ENCODE measurements around the gene CAPS. TPM values are rescaled to one million over a fixed set of nuclear protein-coding genes. Genes with fewer than 3 reads are reported as not detected.

The CAPS gene
- total RNA-seq (100 to 1,000 TPM in 1 of 7 donors, 10 to 100 TPM in 5, 1 to 10 TPM in 1; 7.0 to 313 (median 35.8) TPM), polyA plus RNA-seq (10 to 100 TPM in 1 of 2 donors, 1 to 10 TPM in 1; 1.7 to 12.4 TPM)
- long read RNA-seq, donor 1, transcript CAPS-203 (5 exons, 3,750 nt), result major isoform, 7 of 14 reads
- long read RNA-seq, donor 1, partial matches to known transcripts, result 2 of 14 reads
- long read RNA-seq, donor 1, other reads (novel, unspliced or antisense), result 5 of 14 reads
- long read RNA-seq, donor 2, transcript CAPS-203 (5 exons, 3,750 nt), result major isoform, 9 of 12 reads
- long read RNA-seq, donor 2, partial matches to known transcripts, result 0 of 12 reads
- long read RNA-seq, donor 2, other reads (novel, unspliced or antisense), result 0 of 12 reads
- long read RNA-seq, donor 3, transcript CAPS-203 (5 exons, 3,750 nt), result major isoform, 36 of 63 reads
- long read RNA-seq, donor 3, partial matches to known transcripts, result 25 of 63 reads
- long read RNA-seq, donor 3, other reads (novel, unspliced or antisense), result 2 of 63 reads

DNA sequence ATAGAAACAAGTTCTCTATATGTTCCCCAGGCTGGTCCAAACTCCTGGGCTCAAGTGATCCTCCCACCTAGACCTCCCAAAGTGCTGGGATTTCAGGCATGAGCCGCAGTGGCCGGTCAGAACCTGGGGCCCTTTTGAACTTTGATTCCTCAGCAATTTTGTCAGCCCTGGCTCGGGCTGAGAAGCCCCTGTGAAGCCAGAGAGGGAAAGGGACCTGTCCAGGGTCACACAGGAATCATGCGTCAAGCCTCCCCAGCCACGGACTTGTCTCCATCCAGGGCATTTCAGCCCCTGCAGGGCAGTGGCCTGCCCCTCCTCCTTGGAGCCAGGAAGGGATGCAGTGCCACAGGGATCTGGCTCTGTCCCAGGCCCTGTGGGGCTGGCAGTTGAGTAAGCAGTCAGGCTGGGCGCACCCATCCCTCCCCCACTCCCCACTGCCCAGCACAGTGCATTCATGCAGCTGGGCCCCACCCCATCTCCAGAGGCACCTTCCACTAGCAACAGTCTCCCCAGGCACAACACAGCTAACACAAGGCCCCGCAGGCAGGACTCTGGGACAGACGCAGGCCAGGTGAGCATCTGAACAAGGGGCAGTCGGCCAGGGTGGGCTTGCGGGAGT lies at the start of gene CAPS:
CAPS (plus strand) TSS at position 516 of the 619 bp plus-strand sequence. CDS start 153 bp downstream, outside the sequence.
- no peaks in the 10 kb centered on the region for H3K4me1 ChIP-seq (ENCODE audit: insufficient read depth)
- TF ChIP-seq, protein P1, sequence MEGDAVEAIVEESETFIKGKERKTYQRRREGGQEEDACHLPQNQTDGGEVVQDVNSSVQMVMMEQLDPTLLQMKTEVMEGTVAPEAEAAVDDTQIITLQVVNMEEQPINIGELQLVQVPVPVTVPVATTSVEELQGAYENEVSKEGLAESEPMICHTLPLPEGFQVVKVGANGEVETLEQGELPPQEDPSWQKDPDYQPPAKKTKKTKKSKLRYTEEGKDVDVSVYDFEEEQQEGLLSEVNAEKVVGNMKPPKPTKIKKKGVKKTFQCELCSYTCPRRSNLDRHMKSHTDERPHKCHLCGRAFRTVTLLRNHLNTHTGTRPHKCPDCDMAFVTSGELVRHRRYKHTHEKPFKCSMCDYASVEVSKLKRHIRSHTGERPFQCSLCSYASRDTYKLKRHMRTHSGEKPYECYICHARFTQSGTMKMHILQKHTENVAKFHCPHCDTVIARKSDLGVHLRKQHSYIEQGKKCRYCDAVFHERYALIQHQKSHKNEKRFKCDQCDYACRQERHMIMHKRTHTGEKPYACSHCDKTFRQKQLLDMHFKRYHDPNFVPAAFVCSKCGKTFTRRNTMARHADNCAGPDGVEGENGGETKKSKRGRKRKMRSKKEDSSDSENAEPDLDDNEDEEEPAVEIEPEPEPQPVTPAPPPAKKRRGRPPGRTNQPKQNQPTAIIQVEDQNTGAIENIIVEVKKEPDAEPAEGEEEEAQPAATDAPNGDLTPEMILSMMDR (IDR thresholded peaks at IDR 0.05), result no peak
- TF ChIP-seq POLR2A (IDR thresholded peaks at IDR 0.05) (no peak), EP300 (IDR thresholded peaks at IDR 0.05) (no peak)
- H3K27me3 ChIP-seq, result no peaks in the 10 kb centered on the region
- WGBS, 3 donors, result 76 to 80% (median 78%) methylated on average over 10 of the region's 10 CpGs
- DNase-seq, result no peak
- no peaks in the 10 kb centered on the region for H3K9me3 ChIP-seq
- H3K36me3 ChIP-seq, result no peaks in the 10 kb centered on the region
- intact Hi-C loops (cut with DNase I), result no loop called here
- no peak within 1 kb of the TSS for H3K27ac ChIP-seq
- H3K4me3 ChIP-seq, result no peak within 1 kb of the TSS

DNA sequence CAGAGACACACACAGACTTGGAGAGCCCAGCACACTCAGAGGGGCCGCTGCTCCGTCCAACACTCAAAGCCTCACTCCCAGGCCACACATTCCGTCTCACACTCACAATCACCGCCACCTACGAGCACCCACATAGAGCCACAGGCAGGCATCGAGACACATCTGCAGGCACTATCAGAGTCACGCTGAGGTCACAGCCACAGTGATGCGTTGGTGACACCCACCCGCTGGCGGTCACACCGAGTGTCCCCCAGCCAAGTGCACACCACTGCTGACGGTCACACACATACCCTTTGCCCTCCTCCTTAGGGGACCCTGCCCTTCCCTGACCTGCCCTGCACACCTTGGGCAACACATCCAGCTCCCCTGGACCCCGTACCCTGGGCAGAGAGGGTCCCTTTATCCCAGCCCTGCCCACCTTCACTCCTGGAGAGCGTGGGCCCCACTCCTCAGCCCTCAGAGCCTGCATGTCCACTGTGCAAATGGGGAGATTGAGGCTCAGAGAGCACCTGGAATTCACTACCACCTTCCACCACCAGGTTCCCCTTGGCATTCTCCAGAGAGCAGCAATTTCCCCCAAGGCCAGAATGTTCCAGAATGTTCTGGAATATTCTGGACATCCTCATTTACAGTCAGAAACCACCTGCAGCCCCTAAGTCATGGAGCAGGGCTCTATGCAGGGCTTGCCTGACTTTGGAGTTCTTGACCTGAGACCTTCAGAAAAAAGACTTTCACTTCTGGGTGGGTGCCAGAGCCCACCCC lies 49.1 kb upstream of the CAPS start:
- no peak overlapping the region for H3K4me3 ChIP-seq
- TF ChIP-seq POLR2A (IDR thresholded peaks at IDR 0.05) (no peak), EP300 (IDR thresholded peaks at IDR 0.05) (no peak)
- TF ChIP-seq, protein P1 (IDR thresholded peaks at IDR 0.05), result no peak
- no peaks in the 10 kb centered on the region for H3K36me3 ChIP-seq
- no peaks in the 10 kb centered on the region for H3K27me3 ChIP-seq
- no peaks in the 10 kb centered on the region for H3K4me1 ChIP-seq (ENCODE audit: insufficient read depth)
- H3K27ac ChIP-seq, result no peak overlapping the region
- intact Hi-C loops (cut with DNase I), result no loop called here
- DNase-seq, result no peak
- 80 to 84% (median 83%) methylated on average over 14 of the region's 14 CpGs for WGBS, 3 donors
- H3K9me3 ChIP-seq, result no peaks in the 10 kb centered on the region

- WGBS, 3 donors, result 74 to 82% (median 77%) methylated on average over 11 of the region's 11 CpGs
- TF ChIP-seq EP300 (IDR thresholded peaks at IDR 0.05), result no peak
- TF ChIP-seq, protein P1 (IDR thresholded peaks at IDR 0.05), result no peak
- TF ChIP-seq POLR2A (IDR thresholded peaks at IDR 0.05), result no peak
- H3K27me3 ChIP-seq, result no peaks in the 10 kb centered on the region
- H3K4me1 ChIP-seq (ENCODE audit: insufficient read depth), result no peaks in the 10 kb centered on the region
- DNase-seq, result no peak
- no peaks in the 10 kb centered on the region for H3K9me3 ChIP-seq
- H3K4me3 ChIP-seq, result no peak overlapping the region
- no peaks in the 10 kb centered on the region for H3K36me3 ChIP-seq
- intact Hi-C loops (cut with DNase I), result no loop called here
- H3K27ac ChIP-seq, result no peak overlapping the region
These were observed 48.3 kb upstream of the CAPS start for GRCh38 chr19:5865772-5866171.
